Hepatic stellate cell (primary cell): ENCODE data around the gene NDUFA13.

Source experiments
- DNase-seq: peaks from one replicate; pipeline ENCODE4 v3.0.0; 2011; ENCODE audit warnings: low spot score

NDUFA13 gene

GRCh38 chr19:19533841-19534240 is 17.8 kb downstream of the NDUFA13 start:
- DNase-seq, result no peak

DNA sequence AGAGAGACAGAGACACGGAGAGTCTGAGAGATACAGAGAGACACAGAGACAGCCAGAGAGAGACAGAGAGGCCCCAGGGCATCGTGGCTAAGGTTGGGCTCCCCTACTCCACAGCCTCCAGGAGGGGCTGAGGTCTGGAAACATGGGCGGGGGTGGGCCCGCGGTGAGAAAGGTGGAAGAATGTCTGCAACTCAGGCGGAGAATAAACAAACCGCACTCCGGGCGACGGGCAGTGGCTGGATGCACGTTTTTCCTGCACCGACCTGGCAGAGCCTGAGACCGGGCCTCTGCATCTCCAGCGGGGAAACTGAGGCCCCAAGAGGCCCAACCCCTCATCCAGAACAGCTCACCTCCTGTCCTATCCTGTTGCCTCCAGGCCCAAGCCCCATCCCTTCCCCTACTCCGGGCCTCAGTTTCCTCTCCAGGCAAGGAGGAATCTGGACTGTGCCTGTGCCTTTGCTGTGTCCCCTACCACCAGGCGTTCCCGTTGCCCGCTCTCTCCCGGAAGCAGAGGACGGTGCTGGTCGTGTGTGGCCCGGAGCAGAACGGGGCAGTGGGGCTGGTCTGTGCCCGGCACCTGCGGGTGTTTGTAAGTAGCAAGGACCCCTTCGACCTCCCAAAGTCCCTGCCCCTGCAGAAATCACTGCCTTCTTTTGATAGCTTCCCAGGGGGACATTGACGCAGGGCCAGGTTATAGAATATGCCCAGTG is 18.7 kb downstream of the NDUFA13 start:
- no peak for DNase-seq

DNA sequence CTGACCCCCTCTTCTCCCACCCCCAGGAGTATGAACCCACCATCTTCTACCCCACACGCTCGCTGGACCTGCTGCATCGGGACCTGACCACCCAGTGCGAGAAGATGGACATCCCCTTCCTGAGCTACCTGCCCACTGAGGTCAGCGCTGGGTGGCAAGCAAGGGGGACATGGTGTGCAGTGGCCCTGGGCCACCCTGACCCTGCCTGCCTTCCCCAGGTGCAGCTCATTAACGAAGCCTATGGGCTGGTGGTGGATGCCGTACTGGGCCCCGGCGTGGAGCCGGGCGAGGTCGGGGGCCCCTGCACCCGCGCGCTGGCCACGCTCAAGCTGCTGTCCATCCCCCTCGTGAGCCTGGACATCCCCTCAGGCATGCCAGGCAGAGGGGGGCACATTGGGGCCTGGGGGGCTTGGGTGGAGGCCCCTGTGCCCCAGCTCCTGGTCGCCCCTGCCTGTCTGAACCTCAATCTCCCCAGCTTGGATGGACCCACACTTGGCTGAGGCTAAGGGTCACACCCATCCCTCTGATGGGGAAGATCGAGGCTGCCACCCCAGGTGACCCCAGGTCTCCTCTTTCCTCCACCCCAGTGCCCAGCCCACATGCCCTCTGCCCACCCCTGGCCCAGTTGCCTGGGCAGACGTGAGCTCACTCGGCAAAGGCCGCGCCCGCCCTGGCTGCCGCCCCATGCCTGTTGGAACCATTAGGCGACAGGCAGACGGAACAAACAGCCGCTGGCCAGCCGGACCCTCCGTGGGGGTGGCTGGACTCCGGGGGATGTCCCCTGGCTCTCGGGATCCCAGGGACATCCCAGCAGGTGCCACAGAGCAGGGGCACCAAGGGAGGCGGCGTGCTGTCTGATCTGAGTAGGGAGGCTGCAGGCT is 19.5 kb downstream of the NDUFA13 start:
- DNase-seq, result no peak

GRCh38 chr19:19537075-19538048 is 21.3 kb downstream of the NDUFA13 start:
- DNase-seq, result no peak

DNA sequence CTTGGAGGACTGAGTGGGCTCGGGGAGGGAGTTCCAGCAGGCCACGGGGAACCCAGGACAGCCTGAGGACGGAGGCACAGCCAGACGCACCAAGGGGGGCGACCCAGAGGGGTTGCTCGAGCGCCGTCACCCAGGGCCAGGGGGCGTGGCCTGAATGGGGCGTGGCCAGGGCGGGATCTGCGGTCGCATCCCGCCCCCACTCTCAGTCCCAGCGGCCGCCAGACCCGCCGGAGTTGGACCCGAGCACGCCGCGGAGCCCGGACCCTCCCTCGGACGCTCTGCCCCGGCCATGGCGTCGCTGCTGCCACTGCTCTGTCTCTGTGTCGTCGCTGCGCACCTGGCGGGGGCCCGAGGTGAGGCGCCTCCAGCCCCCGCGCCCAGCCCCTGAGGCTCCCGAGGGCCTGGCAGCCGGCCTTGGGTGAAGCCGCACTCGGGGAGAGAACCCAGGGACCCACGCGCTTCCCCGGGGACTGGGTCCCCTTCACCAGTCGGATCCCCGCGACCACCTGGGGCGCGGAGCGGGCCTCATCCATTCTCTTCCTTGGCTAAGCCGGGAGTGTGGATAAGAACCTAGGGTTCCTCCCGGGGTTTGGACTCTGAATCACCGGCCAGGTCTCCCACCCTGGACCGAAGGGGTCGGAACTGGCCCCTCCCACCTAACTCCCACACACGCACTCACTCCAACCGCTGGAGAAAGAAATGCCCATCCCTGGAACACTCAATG is 22.2 kb downstream of the NDUFA13 start, which contains the start of gene CILP2:
TSS of gene CILP2 (plus strand) at position 205 of the 724 bp plus-strand sequence. CDS start at position 290, 85 bp downstream.
- DNase-seq, result no peak

DNA sequence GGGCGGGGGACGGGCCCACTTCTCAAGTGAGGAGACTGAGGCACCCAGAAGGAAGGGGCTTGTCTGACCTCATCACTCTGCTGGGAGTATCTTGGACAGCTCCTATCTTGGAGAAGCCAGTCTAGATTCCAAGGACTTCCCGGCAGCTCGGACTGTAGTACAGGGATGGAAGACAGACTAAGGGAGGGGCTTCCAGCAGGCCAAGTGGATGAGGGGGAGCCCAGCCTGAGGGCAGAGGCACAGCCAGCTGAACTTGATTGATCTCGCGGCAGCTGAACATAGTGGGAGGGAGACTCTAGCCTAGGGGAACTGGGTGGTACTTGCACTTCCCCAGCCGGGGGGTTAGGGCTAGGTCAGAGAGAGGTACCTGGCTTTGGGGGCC is 22.8 kb downstream of the NDUFA13 start:
- DNase-seq, result no peak

DNA sequence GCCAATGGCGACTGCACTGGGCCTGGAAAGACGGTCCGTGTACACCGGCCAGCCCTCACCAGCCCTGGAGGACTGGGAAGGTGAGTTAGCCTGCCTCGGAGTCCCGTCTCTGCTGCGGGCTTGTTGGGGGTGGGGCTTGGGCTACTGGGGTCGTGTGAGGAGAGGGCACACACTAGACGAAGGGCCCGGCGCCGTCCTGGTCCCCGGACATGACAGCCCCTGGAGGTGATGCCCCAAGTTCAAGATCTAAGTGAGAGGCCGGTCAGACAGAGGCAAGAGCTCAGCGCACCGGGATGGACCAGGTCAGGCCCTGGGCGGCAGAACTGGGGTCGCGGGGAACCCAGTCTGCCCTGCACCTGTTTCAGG is 23.7 kb downstream of the NDUFA13 start:
- DNase-seq, result no peak

DNA sequence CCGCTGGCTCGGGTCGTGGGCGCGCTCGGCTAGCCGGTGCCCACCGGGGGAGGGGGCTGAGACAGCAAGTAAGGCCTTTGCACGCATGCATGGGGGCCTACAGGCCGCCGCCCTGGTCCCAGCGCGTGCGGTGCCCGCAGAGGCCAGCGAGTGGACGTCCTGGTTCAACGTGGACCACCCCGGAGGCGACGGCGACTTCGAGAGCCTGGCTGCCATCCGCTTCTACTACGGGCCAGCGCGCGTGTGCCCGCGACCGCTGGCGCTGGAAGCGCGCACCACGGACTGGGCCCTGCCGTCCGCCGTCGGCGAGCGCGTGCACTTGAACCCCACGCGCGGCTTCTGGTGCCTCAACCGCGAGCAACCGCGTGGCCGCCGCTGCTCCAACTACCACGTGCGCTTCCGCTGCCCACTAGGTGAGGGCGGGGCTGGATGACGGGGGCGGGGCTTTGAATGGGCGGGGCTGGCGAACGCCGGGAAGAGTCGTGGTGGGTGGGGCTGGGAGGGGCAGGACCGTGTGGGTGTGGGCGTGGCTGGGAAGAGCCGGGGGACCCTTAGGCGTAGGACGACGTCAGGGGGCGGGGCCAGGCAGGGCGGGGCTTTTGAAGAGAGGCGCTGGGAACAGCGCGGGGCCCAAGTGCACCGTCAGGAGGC is 24.2 kb downstream of the NDUFA13 start:
- no peak for DNase-seq

GRCh38 chr19:19540715-19541515 is 24.9 kb downstream of the NDUFA13 start:
- DNase-seq, result no peak

- no peak for DNase-seq
Observed at GRCh38 chr19:19541616-19542015, 25.6 kb downstream of the NDUFA13 start.

GRCh38 chr19:19542507-19542906 is 26.5 kb downstream of the NDUFA13 start:
- no peak for DNase-seq

- no peak for DNase-seq
Observed at GRCh38 chr19:19543101-19543500, 27.1 kb downstream of the NDUFA13 start.

DNA sequence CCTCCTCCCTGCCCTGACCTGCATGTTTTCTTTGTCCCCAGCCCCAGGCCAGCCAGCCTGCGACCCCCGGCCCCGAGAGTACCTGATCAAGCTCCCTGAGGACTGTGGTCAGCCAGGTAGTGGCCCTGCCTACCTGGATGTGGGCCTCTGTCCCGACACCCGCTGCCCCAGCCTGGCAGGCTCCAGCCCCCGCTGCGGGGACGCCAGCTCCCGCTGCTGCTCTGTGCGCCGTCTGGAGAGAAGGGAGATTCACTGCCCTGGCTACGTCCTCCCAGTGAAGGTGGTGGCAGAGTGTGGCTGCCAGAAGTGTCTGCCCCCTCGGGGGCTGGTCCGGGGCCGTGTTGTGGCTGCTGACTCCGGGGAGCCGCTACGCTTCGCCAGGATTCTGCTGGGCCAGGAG is 27.6 kb downstream of the NDUFA13 start:
- no peak for DNase-seq

DNA sequence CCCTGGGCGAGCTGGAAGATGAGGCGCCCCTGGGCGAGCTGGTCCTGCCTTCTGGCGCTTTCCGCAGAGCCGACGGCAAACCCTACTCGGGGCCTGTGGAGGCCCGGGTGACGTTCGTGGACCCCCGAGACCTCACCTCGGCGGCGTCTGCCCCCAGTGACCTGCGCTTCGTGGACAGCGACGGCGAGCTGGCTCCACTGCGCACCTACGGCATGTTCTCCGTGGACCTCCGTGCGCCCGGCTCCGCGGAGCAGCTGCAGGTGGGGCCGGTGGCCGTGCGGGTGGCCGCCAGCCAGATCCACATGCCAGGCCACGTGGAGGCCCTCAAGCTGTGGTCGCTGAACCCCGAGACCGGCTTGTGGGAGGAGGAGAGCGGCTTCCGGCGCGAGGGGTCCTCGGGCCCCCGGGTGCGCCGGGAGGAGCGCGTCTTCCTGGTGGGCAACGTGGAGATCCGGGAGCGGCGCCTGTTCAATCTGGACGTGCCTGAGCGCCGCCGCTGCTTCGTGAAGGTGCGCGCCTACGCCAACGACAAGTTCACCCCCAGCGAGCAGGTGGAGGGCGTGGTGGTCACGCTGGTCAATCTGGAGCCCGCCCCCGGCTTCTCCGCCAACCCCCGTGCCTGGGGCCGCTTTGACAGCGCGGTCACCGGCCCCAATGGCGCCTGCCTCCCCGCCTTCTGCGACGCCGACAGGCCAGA is 28.4 kb downstream of the NDUFA13 start:
- DNase-seq, result no peak

- DNase-seq, result no peak
Observed at GRCh38 chr19:19544954-19545591, 29.0 kb downstream of the NDUFA13 start.

- no peak for DNase-seq
Observed at GRCh38 chr19:19545707-19546106, 29.7 kb downstream of the NDUFA13 start.

- DNase-seq, result no peak
Observed at GRCh38 chr19:19546751-19547162, 30.7 kb downstream of the NDUFA13 start.

DNA sequence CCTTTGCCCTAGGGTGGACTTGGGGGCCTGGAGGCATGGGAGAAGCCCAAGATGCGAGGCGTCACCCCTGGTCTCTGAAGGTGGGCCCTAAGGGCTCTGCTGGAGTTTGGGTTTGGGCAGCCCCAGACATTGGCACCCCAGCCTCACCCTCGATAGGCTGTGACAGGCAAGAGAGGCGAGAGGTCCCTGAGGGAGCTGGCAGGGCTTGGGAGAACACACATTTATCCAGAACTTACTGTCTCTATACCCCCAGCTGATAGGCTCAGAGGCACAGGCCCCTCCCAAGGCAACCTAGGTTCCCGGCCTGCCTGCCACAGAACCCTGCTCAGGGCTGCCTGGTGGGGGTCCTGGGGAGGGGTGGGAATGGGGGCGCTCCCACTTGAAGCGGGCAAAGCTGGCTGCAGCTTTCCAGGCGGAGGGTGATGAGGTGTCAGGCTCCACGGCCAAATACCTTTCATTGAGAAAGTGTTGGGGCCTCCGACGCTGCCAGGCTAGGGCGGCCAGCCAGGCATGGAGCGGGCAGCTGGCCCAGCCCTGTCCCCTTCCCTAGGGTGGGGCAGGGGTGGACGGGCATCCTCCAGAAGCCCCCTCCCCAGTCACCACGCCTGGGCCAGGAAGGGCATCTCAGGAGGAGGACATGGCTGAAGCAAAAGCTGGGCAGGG is 31.8 kb downstream of the NDUFA13 start:
- DNase-seq, result no peak
